Choroid plexus epithelial cell (primary cell): ENCODE measurements around the gene KCNC3.
"Not testable (repeated sequence)": the region's sequence is repeated elsewhere in the genome, so short reads cannot be mapped to it uniquely, and the experiment has no call there.

Experiments used
- DNase-seq: peaks from one replicate; pipeline ENCODE4 v3.0.0-alpha.2; 2010; ENCODE audit warnings: low read depth
- H3K4me3 ChIP-seq: 2 replicates; pipeline ENCODE4 v1.5.1; 2011; ENCODE audit warnings: low read depth, mild to moderate bottlenecking, control low read depth, low read length, moderate library complexity
- CTCF ChIP-seq: conservative IDR thresholded peaks from 2 replicates; pipeline ENCODE4 v1.5.1; 2011; ENCODE audit warnings: low read depth, mild to moderate bottlenecking, control low read depth, inconsistent platforms, low read length, moderate library complexity

The KCNC3 gene

DNA sequence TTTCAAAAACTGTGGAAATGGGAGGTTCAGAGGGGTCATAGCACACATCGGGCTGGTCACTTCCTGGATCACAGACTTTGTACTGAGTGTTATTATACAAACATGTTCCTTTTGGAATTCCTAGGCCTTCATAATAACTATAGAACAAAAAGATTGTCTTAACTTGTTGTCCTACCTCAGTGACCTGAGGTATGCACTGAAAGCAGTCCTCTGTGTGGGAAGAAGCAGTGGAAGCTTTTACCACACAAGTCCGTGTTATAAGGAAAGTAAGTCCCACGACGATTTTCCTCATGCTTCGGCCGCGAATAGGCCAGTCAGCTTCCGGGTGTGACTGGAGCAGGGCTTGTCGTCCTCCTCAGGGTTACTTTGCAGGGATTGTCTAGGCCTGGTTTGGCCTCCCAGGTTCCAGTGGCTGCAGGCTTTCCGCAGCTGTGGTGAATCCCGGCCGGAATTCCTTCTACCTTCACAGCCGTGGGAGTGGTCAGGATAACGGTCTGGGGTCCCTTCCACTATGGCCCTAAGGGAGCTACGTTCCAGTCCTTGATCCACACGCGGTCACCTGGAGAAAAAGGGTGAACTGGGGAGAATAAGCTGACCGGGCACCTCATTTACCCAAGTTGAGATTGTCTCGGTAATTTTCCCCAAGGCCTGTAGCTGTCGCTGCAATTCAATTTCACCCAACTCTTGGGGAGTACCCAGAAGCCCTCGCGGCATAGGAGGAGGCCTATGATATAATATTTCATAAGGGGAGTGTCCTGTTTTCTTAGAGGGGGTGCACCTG lies 20.3 kb upstream of the KCNC3 start:
- no peak overlapping the region for H3K4me3 ChIP-seq
- peak; percentile 10 for TF ChIP-seq CTCF
- no peak for DNase-seq

GRCh38 chr19:50347089-50347581 lies 18.0 kb upstream of the KCNC3 start:
- not testable (repeated sequence) for H3K4me3 ChIP-seq, DNase-seq

- no peak overlapping the region for H3K4me3 ChIP-seq
- DNase-seq = no peak
- no peak for TF ChIP-seq CTCF
These were observed 15.6 kb upstream of the KCNC3 start for GRCh38 chr19:50344661-50345318.

- H3K4me3 ChIP-seq = no peak overlapping the region
- no peak for TF ChIP-seq CTCF
- DNase-seq = no peak
These were observed 12.0 kb upstream of the KCNC3 start for GRCh38 chr19:50341091-50341564.

DNA sequence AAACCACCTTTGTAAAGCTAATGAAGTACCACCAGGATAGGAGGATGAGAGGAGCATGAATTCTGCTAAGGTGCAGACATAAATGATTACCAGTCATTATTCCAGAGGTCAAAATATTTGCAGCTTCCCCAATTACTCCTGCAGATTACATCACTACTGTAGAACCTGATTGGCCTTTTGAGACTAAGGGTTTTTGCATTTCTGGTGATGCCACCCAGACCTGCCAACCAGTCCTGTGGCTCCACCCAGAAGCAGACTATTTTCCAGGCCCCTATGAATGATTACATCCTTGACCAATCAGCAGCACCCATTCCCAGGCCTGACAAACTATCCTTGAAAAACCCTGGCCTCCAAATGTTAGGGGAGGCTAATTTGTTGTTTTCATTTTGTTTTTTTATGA lies 11.2 kb upstream of the KCNC3 start:
- no peak overlapping the region for H3K4me3 ChIP-seq
- TF ChIP-seq CTCF = no peak
- no peak for DNase-seq

DNA sequence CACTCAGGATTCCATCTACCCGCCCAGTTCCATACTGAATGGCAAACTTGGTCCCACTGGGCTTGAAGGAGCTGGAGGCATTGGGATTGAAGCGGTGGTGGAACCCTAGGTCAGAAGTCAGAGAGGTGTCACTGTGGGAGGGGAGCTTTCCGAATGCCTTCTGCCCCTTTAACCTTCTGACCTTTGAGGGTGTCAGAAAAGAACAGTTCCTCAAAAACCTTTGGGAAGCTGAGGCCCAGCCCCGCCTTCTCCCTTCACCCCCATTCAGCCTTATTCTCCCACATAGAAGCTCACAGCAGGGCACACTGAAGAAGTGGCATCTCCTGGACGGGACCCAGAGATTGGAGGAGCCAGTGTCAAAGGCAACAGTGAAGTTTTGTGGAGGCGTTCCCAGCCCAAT lies 7.9 kb upstream of the KCNC3 start:
- not testable (repeated sequence) for DNase-seq, H3K4me3 ChIP-seq

DNA sequence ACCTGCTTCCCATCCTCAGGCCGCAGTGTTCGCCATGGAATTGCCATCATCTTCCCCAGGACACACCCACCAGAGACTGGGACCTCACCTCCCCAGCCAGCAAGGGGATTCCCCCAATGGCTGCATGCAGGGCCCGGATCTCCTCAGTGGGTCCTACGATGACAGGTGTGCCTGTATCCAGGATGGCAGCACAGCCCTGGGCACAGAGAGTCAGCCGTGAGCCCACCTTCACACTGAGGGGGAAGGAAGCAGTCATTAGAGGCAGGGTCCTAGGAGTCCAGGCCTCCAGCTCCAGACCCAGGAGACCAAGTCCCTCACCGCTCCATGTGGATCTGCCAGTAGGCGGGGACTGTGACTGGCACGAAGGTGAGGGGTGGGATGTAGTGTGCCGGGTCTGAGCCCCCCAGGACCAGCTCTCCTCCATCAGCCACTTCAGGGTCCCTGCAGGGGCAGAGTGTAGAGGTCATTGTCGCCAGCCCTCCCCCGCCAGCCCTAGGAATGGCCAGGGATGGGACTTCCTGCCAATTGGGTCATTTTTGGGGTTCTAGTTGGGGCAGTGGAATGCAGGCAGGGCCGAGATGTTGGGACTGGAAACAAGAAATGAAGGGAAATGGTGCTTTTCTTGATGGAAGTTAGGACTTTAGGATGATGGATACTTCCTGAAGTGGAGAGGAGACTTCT lies 5.7 kb upstream of the KCNC3 start:
- no peak for TF ChIP-seq CTCF
- DNase-seq = no peak
- H3K4me3 ChIP-seq = no peak overlapping the region
